SK-N-SH (cell line): ENCODE measurements around the gene SMYD1.

ENCODE experiments used
- EP300 ChIP-seq, 2 experiments: IDR thresholded peaks; 2 replicates each; pipeline versions ENCODE4 v1.4.0 to v1.6.1; 2012; ENCODE audit warnings: borderline replicate concordance in 1 of 2, low read depth in 1 of 2, low read length in 1 of 2
- GABPA ChIP-seq: IDR thresholded peaks from 2 replicates; pipeline ENCODE4 v1.4.0; 2012; ENCODE audit warnings: low read depth, mild to moderate bottlenecking
- NFIC ChIP-seq: IDR thresholded peaks from 2 replicates; pipeline ENCODE4 v1.4.0; 2012; ENCODE audit warnings: borderline replicate concordance
- PBX3 ChIP-seq: IDR thresholded peaks from 2 replicates; pipeline ENCODE4; 2012
- POLR2AphosphoS5 ChIP-seq: IDR thresholded peaks from 2 replicates; pipeline ENCODE4 v1.6.1; 2012; ENCODE audit warnings: low read depth, low read length
- RFX5 ChIP-seq: IDR thresholded peaks from 2 replicates; pipeline ENCODE4 v1.6.1; 2012; ENCODE audit warnings: mild to moderate bottlenecking, improper control_type of control experiment, low read length
- TF ChIP-seq, protein P1 (sequence below): IDR thresholded peaks from 2 replicates; pipeline ENCODE4 v1.4.0; 2012; ENCODE audit warnings: low read depth, borderline replicate concordance
- TF ChIP-seq, protein P2 (sequence below): IDR thresholded peaks from 2 replicates; pipeline ENCODE4 v1.4.0; 2012; ENCODE audit warnings: low read depth
- TF ChIP-seq, protein P3 (sequence below): fragments of 150-350 bp; IDR thresholded peaks from 2 replicates; pipeline ENCODE4 v1.6.1; 2017; ENCODE audit warnings: antibody characterized with exemption, low read length, low read depth, borderline replicate concordance
- TF ChIP-seq, protein P4 (sequence below): fragments of 200-600 bp; sonication (generic); IDR thresholded peaks from 2 replicates; pipeline ENCODE4 v1.6.1; 2017; ENCODE audit warnings: antibody characterized with exemption, mild to moderate bottlenecking, moderate library complexity

GRCh38 chr2:88069117-88069516 lies 1.5 kb downstream of the SMYD1 start:
- TF ChIP-seq NFIC: no peak
- TF ChIP-seq, protein P1, sequence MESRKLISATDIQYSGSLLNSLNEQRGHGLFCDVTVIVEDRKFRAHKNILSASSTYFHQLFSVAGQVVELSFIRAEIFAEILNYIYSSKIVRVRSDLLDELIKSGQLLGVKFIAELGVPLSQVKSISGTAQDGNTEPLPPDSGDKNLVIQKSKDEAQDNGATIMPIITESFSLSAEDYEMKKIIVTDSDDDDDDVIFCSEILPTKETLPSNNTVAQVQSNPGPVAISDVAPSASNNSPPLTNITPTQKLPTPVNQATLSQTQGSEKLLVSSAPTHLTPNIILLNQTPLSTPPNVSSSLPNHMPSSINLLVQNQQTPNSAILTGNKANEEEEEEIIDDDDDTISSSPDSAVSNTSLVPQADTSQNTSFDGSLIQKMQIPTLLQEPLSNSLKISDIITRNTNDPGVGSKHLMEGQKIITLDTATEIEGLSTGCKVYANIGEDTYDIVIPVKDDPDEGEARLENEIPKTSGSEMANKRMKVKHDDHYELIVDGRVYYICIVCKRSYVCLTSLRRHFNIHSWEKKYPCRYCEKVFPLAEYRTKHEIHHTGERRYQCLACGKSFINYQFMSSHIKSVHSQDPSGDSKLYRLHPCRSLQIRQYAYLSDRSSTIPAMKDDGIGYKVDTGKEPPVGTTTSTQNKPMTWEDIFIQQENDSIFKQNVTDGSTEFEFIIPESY: no peak
- TF ChIP-seq, protein P2, sequence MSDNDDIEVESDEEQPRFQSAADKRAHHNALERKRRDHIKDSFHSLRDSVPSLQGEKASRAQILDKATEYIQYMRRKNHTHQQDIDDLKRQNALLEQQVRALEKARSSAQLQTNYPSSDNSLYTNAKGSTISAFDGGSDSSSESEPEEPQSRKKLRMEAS: no peak
- TF ChIP-seq POLR2AphosphoS5: no peak
- TF ChIP-seq RFX5: no peak
- TF ChIP-seq GABPA: no peak
- no peak for TF ChIP-seq PBX3
- TF ChIP-seq, protein P3, sequence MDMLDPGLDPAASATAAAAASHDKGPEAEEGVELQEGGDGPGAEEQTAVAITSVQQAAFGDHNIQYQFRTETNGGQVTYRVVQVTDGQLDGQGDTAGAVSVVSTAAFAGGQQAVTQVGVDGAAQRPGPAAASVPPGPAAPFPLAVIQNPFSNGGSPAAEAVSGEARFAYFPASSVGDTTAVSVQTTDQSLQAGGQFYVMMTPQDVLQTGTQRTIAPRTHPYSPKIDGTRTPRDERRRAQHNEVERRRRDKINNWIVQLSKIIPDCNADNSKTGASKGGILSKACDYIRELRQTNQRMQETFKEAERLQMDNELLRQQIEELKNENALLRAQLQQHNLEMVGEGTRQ: no peak
- no peak for TF ChIP-seq EP300 (IDR thresholded peaks at IDR 0.05; ENCODE audit: borderline replicate concordance in 1 of 2, low read depth in 1 of 2, low read length in 1 of 2)
- TF ChIP-seq, protein P4, sequence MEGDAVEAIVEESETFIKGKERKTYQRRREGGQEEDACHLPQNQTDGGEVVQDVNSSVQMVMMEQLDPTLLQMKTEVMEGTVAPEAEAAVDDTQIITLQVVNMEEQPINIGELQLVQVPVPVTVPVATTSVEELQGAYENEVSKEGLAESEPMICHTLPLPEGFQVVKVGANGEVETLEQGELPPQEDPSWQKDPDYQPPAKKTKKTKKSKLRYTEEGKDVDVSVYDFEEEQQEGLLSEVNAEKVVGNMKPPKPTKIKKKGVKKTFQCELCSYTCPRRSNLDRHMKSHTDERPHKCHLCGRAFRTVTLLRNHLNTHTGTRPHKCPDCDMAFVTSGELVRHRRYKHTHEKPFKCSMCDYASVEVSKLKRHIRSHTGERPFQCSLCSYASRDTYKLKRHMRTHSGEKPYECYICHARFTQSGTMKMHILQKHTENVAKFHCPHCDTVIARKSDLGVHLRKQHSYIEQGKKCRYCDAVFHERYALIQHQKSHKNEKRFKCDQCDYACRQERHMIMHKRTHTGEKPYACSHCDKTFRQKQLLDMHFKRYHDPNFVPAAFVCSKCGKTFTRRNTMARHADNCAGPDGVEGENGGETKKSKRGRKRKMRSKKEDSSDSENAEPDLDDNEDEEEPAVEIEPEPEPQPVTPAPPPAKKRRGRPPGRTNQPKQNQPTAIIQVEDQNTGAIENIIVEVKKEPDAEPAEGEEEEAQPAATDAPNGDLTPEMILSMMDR: no peak
